Fibroblast of the aortic adventitia (primary cell): ENCODE results near the gene PARD3B. TPM values are rescaled to one million over a fixed set of nuclear protein-coding genes. Genes with fewer than 3 reads are reported as not detected.

ENCODE experiments used
- DNase-seq: peaks from one replicate; pipeline ENCODE4 v3.0.0-alpha.2; 2010; ENCODE audit warnings: low read depth
- H3K4me3 ChIP-seq: 2 replicates; pipeline ENCODE4 v1.5.1; 2011; ENCODE audit warnings: low read depth, mild to moderate bottlenecking, control low read depth, low read length, moderate library complexity
- CTCF ChIP-seq: IDR thresholded peaks from 2 replicates; pipeline ENCODE4 v1.5.1; 2011; ENCODE audit warnings: mild to moderate bottlenecking, low read length, control low read depth, inconsistent platforms; ENCODE audit not compliant: insufficient read depth
- total RNA-seq: library from RNA; depleted of rRNA; stranded (reverse); fragments of >200 nt; gene quantifications from 2 replicates; pipeline ENCODE4 v1.2.3, GENCODE V29; 2012; ENCODE audit warnings: low replicate concordance

PARD3B gene
- total RNA-seq, 1 donor, result 15.9 TPM

GRCh38 chr2:205609113-205609512, 1063.8 kb downstream of the PARD3B start:
- no peak overlapping the region for H3K4me3 ChIP-seq
- no peak for TF ChIP-seq CTCF
- no peak for DNase-seq

- TF ChIP-seq CTCF, result no peak
- DNase-seq, result peak; percentile 71
- no peak overlapping the region for H3K4me3 ChIP-seq
Measured at GRCh38 chr2:205610437-205610836, 1065.2 kb downstream of the PARD3B start.

- DNase-seq, result no peak
- no peak overlapping the region for H3K4me3 ChIP-seq
- TF ChIP-seq CTCF, result no peak
Measured at GRCh38 chr2:205612636-205613035, 1067.4 kb downstream of the PARD3B start.

- no peak for DNase-seq
- TF ChIP-seq CTCF, result no peak
Measured at GRCh38 chr2:205613970-205614559, 1068.8 kb downstream of the PARD3B start.

GRCh38 chr2:205614965-205615364, 1069.7 kb downstream of the PARD3B start:
- TF ChIP-seq CTCF, result no peak
- DNase-seq, result no peak
- H3K4me3 ChIP-seq, result no peak overlapping the region

More at GRCh38 chr2:205613970-205614559, 1068.8 kb downstream of the PARD3B start:
- no peak overlapping the region for H3K4me3 ChIP-seq

- no peak for TF ChIP-seq CTCF
- DNase-seq, result no peak
- no peak overlapping the region for H3K4me3 ChIP-seq
Measured at GRCh38 chr2:205617905-205618304, 1072.6 kb downstream of the PARD3B start.

GRCh38 chr2:205619600-205619999, 1074.3 kb downstream of the PARD3B start:
- DNase-seq, result no peak
- H3K4me3 ChIP-seq, result no peak overlapping the region
- TF ChIP-seq CTCF, result no peak
